Dendritic cell treated with granulocyte-macrophage colony-stimulating factor and Interleukin-4, amounts not matched to agents 40 ng/mL and 50 ng/mL, for 4 days (primary cell): ENCODE measurements around the gene ABLIM3.
"Not testable (repeated sequence)": the region's sequence is repeated elsewhere in the genome, so short reads cannot be mapped to it uniquely, and the experiment has no call there.

Source experiments
- H3K27ac Mint-ChIP-seq: one replicate; pipeline ENCODE4 v1.8.0; 2022; ENCODE audit warnings: mild to moderate bottlenecking, mixed read lengths
- H3K27me3 Mint-ChIP-seq: one replicate; pipeline ENCODE4 v1.8.0; 2022; ENCODE audit warnings: mild to moderate bottlenecking, mixed read lengths
- H3K36me3 Mint-ChIP-seq: one replicate; pipeline ENCODE4 v1.8.0; 2022; ENCODE audit warnings: low read depth, mixed read lengths
- H3K4me1 Mint-ChIP-seq: one replicate; pipeline ENCODE4 v1.8.0; 2022; ENCODE audit warnings: low read depth, mixed read lengths
- H3K4me3 Mint-ChIP-seq: one replicate; pipeline ENCODE4 v1.8.0; 2022; ENCODE audit warnings: mild to moderate bottlenecking, moderate library complexity, mixed read lengths
- H3K9me3 Mint-ChIP-seq: one replicate; pipeline ENCODE4 v1.8.0; 2022; ENCODE audit warnings: mixed read lengths
- intact Hi-C: fragments of 100-400 bp; cut with micrococcal nuclease; formaldehyde crosslinking; loops from one replicate; pipeline ENCODE4 v1.15.0; 2022

Gene ABLIM3

GRCh38 chr5:149174847-149175234 lies 33.5 kb downstream of the ABLIM3 start:
- peaks cover 11% of the 10 kb centered on the region for H3K27me3 Mint-ChIP-seq
- no peak overlapping the region for H3K27ac Mint-ChIP-seq
- H3K9me3 Mint-ChIP-seq: no peaks in the 10 kb centered on the region
- H3K4me3 Mint-ChIP-seq: no peak overlapping the region
- peaks cover 6% of the 10 kb centered on the region for H3K4me1 Mint-ChIP-seq
- H3K36me3 Mint-ChIP-seq: no peaks in the 10 kb centered on the region
- intact Hi-C loops: no loop called here

DNA sequence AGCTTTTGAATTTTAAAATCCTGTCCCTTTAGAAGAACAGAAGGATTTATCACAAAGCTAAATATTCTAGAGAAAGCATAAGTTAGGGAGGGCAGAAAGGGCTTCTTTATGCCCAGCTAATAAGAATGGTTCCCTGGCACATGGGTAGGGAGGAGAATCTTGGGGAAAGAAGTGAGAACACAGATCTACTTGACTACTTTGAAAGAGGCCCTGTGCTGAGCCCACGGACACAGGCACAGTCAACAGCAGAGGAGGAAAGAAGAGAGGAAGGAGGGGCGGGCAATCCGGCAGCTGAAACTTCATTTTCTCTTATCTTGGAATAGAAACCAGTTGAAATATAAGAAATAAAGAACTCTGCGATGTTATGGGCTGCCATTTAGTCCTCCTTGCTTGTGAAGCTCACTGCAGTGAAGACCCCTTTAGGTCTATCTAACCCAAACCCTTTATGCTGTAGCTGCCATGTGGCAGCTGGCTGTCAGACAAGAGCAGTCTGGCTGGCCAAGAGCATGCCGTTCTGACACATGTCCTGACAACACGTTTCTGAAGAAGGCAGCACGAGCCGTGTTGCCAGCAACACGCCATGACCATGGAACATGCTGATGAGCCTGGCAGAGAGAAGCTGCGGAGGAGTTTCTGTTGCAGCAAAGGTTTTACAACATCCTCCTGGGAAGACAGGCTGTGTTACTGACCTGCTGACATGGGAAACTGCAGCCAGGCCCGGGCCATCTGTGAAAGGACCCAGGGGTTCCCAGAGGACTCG lies 34.2 kb downstream of the ABLIM3 start:
- no peaks in the 10 kb centered on the region for H3K9me3 Mint-ChIP-seq
- intact Hi-C loops: no loop called here
- no peaks in the 10 kb centered on the region for H3K36me3 Mint-ChIP-seq
- H3K27me3 Mint-ChIP-seq: peaks cover 10% of the 10 kb centered on the region
- no peak overlapping the region for H3K27ac Mint-ChIP-seq
- H3K4me1 Mint-ChIP-seq: peaks cover 6% of the 10 kb centered on the region
- no peak overlapping the region for H3K4me3 Mint-ChIP-seq

- peaks cover 14% of the 10 kb centered on the region for H3K27me3 Mint-ChIP-seq
- no peak overlapping the region for H3K27ac Mint-ChIP-seq
- no peaks in the 10 kb centered on the region for H3K36me3 Mint-ChIP-seq
- intact Hi-C loops: no loop called here
- no peak overlapping the region for H3K4me3 Mint-ChIP-seq
- no peaks in the 10 kb centered on the region for H3K9me3 Mint-ChIP-seq
- peaks cover 6% of the 10 kb centered on the region for H3K4me1 Mint-ChIP-seq
These were observed 36.1 kb downstream of the ABLIM3 start for GRCh38 chr5:149177339-149177843.

DNA sequence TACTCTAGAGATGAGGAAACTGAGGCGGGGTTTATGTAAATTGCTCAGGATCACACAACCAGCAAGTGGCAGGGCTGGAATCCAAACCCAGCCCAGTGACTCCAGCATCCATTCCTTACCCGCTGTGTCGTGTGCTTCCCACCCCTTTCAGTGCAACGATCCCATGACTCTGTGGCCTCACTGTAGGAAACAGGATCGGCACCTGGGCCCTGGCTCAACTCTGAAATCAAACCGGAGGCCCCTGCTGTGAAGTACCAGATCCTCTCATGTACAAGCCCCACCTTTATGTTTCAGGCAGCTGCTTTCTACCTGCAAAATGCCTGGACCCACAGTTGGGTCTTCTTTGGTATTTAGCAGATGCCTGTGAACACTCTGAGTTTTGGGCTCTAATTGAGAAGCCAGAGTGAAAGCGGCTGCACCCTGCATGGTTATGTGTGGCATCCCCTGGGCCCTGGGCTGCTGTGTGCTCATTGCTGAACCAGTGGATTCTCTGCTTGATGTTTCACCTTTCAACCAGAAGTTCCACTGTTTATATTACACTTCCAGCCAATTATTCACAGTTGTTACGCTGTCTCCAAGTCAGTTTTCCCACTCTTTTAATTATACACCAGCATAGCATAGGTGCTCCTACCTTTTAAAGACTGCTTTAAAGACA lies 36.7 kb downstream of the ABLIM3 start:
- intact Hi-C loops: no loop called here
- H3K36me3 Mint-ChIP-seq: no peaks in the 10 kb centered on the region
- no peak overlapping the region for H3K4me3 Mint-ChIP-seq
- no peak overlapping the region for H3K27ac Mint-ChIP-seq
- peaks cover under 1% of the 10 kb centered on the region for H3K4me1 Mint-ChIP-seq
- H3K9me3 Mint-ChIP-seq: no peaks in the 10 kb centered on the region
- H3K27me3 Mint-ChIP-seq: peaks cover 14% of the 10 kb centered on the region

GRCh38 chr5:149181732-149182131 lies 40.4 kb downstream of the ABLIM3 start:
- H3K27me3 Mint-ChIP-seq: peaks cover 14% of the 10 kb centered on the region
- no peaks in the 10 kb centered on the region for H3K36me3 Mint-ChIP-seq
- H3K4me3 Mint-ChIP-seq: no peak overlapping the region
- no peaks in the 10 kb centered on the region for H3K4me1 Mint-ChIP-seq
- no peak overlapping the region for H3K27ac Mint-ChIP-seq
- H3K9me3 Mint-ChIP-seq: no peaks in the 10 kb centered on the region
- intact Hi-C loops: no loop called here

- Mint-ChIP-seq H3K4me1 (no peaks in the 10 kb centered on the region), H3K27me3 (peaks cover 13% of the 10 kb centered on the region), H3K9me3 (no peaks in the 10 kb centered on the region), H3K27ac (no peak overlapping the region), H3K4me3 (no peak overlapping the region), H3K36me3 (no peaks in the 10 kb centered on the region)
- intact Hi-C loops: no loop called here
These were observed 40.9 kb downstream of the ABLIM3 start for GRCh38 chr5:149182241-149182640.

DNA sequence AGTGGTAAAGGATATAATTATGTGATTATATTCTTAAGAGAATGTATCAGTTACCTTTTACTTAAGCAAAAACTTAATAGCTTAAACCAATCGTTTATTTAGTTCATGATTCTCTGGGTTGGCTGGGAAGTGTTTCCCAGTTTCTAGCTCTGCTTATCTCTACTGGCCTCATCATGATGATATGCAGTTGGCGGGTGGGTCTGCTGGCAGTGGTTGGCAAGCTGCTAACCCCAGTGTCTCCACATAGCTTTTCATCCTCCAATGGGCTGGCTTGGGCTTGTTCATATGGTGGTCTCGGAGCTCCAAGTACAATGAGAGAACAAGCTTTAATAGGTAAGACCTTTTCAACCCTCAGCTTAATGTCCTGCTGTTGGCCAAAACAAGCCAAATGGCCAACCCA lies 43.8 kb downstream of the ABLIM3 start:
- Mint-ChIP-seq H3K4me1 (no peaks in the 10 kb centered on the region), H3K4me3 (no peak overlapping the region), H3K9me3 (no peaks in the 10 kb centered on the region), H3K36me3 (no peaks in the 10 kb centered on the region), H3K27me3 (peaks cover 5% of the 10 kb centered on the region), H3K27ac (no peak overlapping the region)
- intact Hi-C loops: no loop called here

- no peak overlapping the region for H3K27ac Mint-ChIP-seq
- H3K36me3 Mint-ChIP-seq: no peaks in the 10 kb centered on the region
- no peaks in the 10 kb centered on the region for H3K4me1 Mint-ChIP-seq
- H3K27me3 Mint-ChIP-seq: peaks cover 3% of the 10 kb centered on the region
- intact Hi-C loops: no loop called here
- no peaks in the 10 kb centered on the region for H3K9me3 Mint-ChIP-seq
- no peak overlapping the region for H3K4me3 Mint-ChIP-seq
These were observed 45.2 kb downstream of the ABLIM3 start for GRCh38 chr5:149186506-149186905.

DNA sequence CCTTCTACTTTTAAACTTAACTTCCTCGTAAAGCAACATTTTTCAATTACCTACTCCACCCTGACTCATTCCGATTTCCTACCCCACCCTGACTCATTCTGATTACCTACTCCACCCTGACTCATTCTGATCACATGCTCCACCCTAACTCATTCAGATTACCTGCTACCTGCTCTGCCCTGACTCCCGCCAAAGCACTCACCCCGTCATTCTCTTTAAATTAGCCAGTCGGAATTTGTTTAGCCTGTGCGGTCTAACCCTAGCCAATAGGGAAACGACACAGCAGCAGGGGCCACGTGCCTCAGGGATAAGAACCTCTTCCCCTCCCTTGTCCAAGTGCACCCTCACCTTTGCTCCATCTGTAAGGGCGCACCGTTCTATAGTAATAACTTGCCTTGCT lies 46.3 kb downstream of the ABLIM3 start:
- H3K27me3 Mint-ChIP-seq, H3K27ac Mint-ChIP-seq, H3K9me3 Mint-ChIP-seq, H3K4me3 Mint-ChIP-seq, H3K36me3 Mint-ChIP-seq, intact Hi-C loops, H3K4me1 Mint-ChIP-seq: not testable (repeated sequence)

GRCh38 chr5:149188383-149188782 lies 47.1 kb downstream of the ABLIM3 start:
- intact Hi-C loops: no loop called here
- H3K27ac Mint-ChIP-seq: no peak overlapping the region
- H3K4me3 Mint-ChIP-seq: no peak overlapping the region
- no peaks in the 10 kb centered on the region for H3K9me3 Mint-ChIP-seq
- H3K36me3 Mint-ChIP-seq: no peaks in the 10 kb centered on the region
- H3K4me1 Mint-ChIP-seq: no peaks in the 10 kb centered on the region
- peaks cover 3% of the 10 kb centered on the region for H3K27me3 Mint-ChIP-seq

DNA sequence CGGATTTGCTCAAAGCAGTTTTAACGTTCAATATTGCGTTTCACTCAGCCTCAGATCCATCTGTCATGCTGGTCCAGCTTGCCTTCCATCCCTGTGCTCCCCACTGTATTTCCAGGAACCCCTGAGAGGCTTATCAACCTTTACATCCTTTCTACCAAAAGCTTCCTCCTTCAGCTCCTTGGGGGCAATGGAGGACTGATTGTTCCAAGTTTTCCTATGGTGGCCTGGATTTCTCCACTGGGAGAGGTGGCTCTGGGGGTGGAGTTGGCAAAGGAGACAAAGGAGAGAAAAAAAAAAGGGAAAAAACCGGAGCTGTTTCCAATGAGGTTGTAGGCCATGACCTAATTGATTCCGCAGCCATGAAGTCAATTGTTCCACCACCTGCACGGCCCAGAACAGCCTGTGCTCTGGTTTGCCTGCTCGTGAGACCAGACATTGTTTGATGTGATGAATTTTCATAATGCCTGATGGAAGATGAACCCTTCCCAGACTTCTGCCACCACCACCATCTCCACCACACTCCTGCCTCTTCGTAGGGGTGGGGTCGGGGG lies 54.1 kb downstream of the ABLIM3 start:
- Mint-ChIP-seq H3K9me3 (no peaks in the 10 kb centered on the region), H3K4me3 (no peak overlapping the region), H3K4me1 (no peaks in the 10 kb centered on the region), H3K27ac (no peak overlapping the region), H3K27me3 (no peaks in the 10 kb centered on the region), H3K36me3 (no peaks in the 10 kb centered on the region)
- intact Hi-C loops: no loop called here

DNA sequence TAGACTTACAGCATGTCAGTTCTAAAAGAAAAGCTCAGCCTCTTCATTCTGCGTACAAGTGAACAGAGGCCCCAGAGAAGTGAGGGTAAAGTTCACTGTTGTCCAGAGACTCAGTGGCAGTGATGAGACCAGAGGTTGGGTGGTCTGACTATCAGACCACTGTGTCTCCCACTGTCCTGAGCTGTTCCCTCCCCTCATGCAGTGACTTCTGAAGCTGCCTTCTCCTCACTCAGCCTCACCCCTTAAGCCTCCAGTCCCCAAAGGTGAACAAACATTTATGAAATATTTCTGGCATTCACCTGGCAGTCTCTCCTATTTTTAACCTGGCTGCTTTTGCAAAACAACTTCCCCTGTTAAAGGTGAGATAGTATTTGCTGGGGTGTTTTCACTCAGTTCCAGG lies 54.7 kb downstream of the ABLIM3 start:
- no peak overlapping the region for H3K27ac Mint-ChIP-seq
- no peaks in the 10 kb centered on the region for H3K9me3 Mint-ChIP-seq
- intact Hi-C loops: no loop called here
- H3K36me3 Mint-ChIP-seq: no peaks in the 10 kb centered on the region
- H3K4me3 Mint-ChIP-seq: no peak overlapping the region
- no peaks in the 10 kb centered on the region for H3K4me1 Mint-ChIP-seq
- H3K27me3 Mint-ChIP-seq: no peaks in the 10 kb centered on the region

GRCh38 chr5:149198148-149198547 lies 56.9 kb downstream of the ABLIM3 start:
- intact Hi-C loops: no loop called here
- Mint-ChIP-seq H3K27ac (no peak overlapping the region), H3K36me3 (no peaks in the 10 kb centered on the region), H3K4me3 (no peak overlapping the region), H3K27me3 (no peaks in the 10 kb centered on the region), H3K4me1 (no peaks in the 10 kb centered on the region), H3K9me3 (no peaks in the 10 kb centered on the region)

DNA sequence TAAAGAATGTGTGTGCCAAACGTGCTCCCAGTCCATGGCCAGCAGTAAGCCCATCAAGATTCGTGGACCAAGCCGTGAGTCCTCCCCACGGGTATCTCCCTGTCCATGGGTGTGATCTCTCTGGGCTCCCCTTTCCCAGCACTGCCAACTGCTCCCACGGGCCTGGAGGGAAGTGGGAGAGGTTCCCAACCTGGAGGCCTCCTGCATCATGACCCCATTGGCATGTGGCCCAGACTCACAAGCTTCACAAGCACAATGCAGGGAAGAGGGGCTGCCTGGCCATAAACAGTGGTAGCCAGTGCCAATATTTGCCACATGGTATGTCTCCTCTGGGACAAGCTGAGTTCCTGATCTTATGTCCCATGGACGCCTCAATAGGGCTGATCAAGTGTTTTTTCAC lies 59.1 kb downstream of the ABLIM3 start:
- H3K36me3 Mint-ChIP-seq: no peaks in the 10 kb centered on the region
- no peak overlapping the region for H3K27ac Mint-ChIP-seq
- intact Hi-C loops: no loop called here
- H3K4me3 Mint-ChIP-seq: no peak overlapping the region
- H3K27me3 Mint-ChIP-seq: no peaks in the 10 kb centered on the region
- H3K4me1 Mint-ChIP-seq: no peaks in the 10 kb centered on the region
- no peaks in the 10 kb centered on the region for H3K9me3 Mint-ChIP-seq
